Thymus (tissue), 11 donors: ENCODE data around the gene PGBD5. TPM values are rescaled to one million over a fixed set of nuclear protein-coding genes. Genes with fewer than 3 reads are reported as not detected.

Source experiments
- DNase-seq, 9 donors: peaks; one replicate each; pipeline ENCODE4 v3.0.0-alpha.2; 2013; ENCODE audit warnings: low spot score in 9 of 9, low read depth in 6 of 9, missing footprints in 1 of 9
- H3K27ac ChIP-seq, 2 donors: one replicate each; pipeline ENCODE4 v1.5.1; 2013; ENCODE audit warnings: control low read depth in 1 of 2, low read depth in 1 of 2, low read length in 1 of 2, mild to moderate bottlenecking in 1 of 2, moderate library complexity in 1 of 2
- H3K27me3 ChIP-seq, 2 donors: one replicate each; pipeline ENCODE4 v1.5.1; 2013; ENCODE audit warnings: low read length in 1 of 2; ENCODE audit not compliant: control insufficient read depth in 2 of 2, insufficient read depth in 1 of 2
- H3K36me3 ChIP-seq, 2 donors: one replicate each; pipeline ENCODE4 v1.5.1; 2013; ENCODE audit warnings: low read length in 1 of 2, mild to moderate bottlenecking in 1 of 2, moderate library complexity in 1 of 2; ENCODE audit not compliant: control insufficient read depth in 2 of 2, insufficient read depth in 2 of 2
- H3K4me1 ChIP-seq, 2 donors: one replicate each; pipeline ENCODE4 v1.5.1; 2013; ENCODE audit warnings: low read length in 2 of 2; ENCODE audit not compliant: control insufficient read depth in 2 of 2, insufficient read depth in 2 of 2
- H3K4me3 ChIP-seq, 2 donors: one replicate each; pipeline ENCODE4 v1.5.1; 2013; ENCODE audit warnings: low read length in 2 of 2, control low read depth in 1 of 2, mild to moderate bottlenecking in 1 of 2
- H3K9me3 ChIP-seq, 2 donors: one replicate each; pipeline ENCODE4 v1.5.1; 2013; ENCODE audit warnings: low read length in 1 of 2, mild to moderate bottlenecking in 1 of 2; ENCODE audit not compliant: control insufficient read depth in 2 of 2, insufficient read depth in 1 of 2
- WGBS: extraction: QIAGEN DNeasy Blood & Tissue Kit; methylation state at CpG from one replicate; pipeline ENCODE4 v1.1.7; 2013; 5-methylcytosine and 5-hydroxymethylcytosine counted together
- polyA plus RNA-seq: library from polyadenylated mRNA; stranded (reverse); fragments of 200-250 nt; gene quantifications from one replicate; pipeline ENCODE4 v1.2.3, GENCODE V29; 2013
- total RNA-seq: library from RNA; stranded (reverse); fragments of 120-200 nt; gene quantifications from one replicate; pipeline ENCODE4 v1.2.4, GENCODE V29; 2013
- donor health status: healthy.

The PGBD5 gene
- total and polyA plus RNA-seq, 2 donors: 2.1 to 4.4 TPM

- no peaks in the 10 kb centered on the region for H3K27me3 ChIP-seq
- H3K27ac ChIP-seq: no peak overlapping the region
- DNase-seq: no peak
- peaks cover 22 to 31% of the 10 kb centered on the region in 2 donors for H3K36me3 ChIP-seq
- no peak overlapping the region for H3K4me3 ChIP-seq
- 97% methylated on average over 10 of the region's 10 CpGs for WGBS
- H3K9me3 ChIP-seq: peaks cover 0 to 6% of the 10 kb centered on the region in 2 donors
- H3K4me1 ChIP-seq: peaks cover 19 to 24% of the 10 kb centered on the region in 2 donors
These were observed 141.2 kb downstream of the PGBD5 start for GRCh38 chr1:230284891-230285290.

DNA sequence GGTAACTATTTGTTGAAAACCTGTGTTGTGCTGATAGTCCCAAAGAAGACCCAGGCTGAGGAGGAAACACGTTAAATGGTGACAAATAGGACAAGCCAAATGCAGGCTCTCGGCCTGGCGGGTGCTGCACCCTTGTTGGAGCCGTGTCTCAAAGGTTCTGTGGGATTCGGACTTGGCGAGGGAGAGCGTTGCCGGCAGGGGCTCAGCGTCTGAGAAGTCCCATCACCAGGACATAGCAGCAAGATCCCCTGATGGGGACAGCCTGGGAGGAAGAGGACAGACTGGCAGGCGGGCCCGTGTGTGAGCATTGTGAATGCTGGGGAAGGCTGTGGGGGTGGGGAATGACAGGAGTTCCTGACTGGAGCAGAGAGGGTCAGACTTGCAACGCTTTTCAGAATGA, 142.5 kb downstream of the PGBD5 start:
- Histone ChIP-seq H3K27ac (no peak overlapping the region), H3K4me3 (no peak overlapping the region), H3K27me3 (no peaks in the 10 kb centered on the region), H3K36me3 (peaks cover 30 to 43% of the 10 kb centered on the region in 2 donors), H3K9me3 (peaks cover 0 to 9% of the 10 kb centered on the region in 2 donors), H3K4me1 (peaks cover 31 to 36% of the 10 kb centered on the region in 2 donors)
- DNase-seq: no peak
- WGBS: 97% methylated on average over 12 of the region's 12 CpGs

- peaks cover 44 to 52% of the 10 kb centered on the region in 2 donors for H3K4me1 ChIP-seq
- H3K27me3 ChIP-seq: no peaks in the 10 kb centered on the region
- WGBS: 46% methylated on average over 3 of the region's 3 CpGs
- no peak overlapping the region for H3K4me3 ChIP-seq
- H3K9me3 ChIP-seq: peaks cover 0 to 9% of the 10 kb centered on the region in 2 donors
- H3K36me3 ChIP-seq: peaks cover 30 to 56% of the 10 kb centered on the region in 2 donors
- H3K27ac ChIP-seq: no peak overlapping the region
- DNase-seq: no peak
These were observed 144.0 kb downstream of the PGBD5 start for GRCh38 chr1:230282157-230282556.

GRCh38 chr1:230281556-230281955, 144.6 kb downstream of the PGBD5 start:
- H3K36me3 ChIP-seq: peaks cover 31 to 59% of the 10 kb centered on the region in 2 donors
- H3K4me1 ChIP-seq: peaks cover 50 to 58% of the 10 kb centered on the region in 2 donors
- 93% methylated on average over 17 of the region's 17 CpGs for WGBS

GRCh38 chr1:230280906-230281413, 145.2 kb downstream of the PGBD5 start:
- peaks cover 55 to 63% of the 10 kb centered on the region in 2 donors for H3K4me1 ChIP-seq

More at GRCh38 chr1:230281556-230281955, 144.6 kb downstream of the PGBD5 start:
- no peaks in the 10 kb centered on the region for H3K27me3 ChIP-seq
- no peak for DNase-seq
- no peak overlapping the region for H3K4me3 ChIP-seq
- H3K9me3 ChIP-seq: peaks cover 0 to 9% of the 10 kb centered on the region in 2 donors
- H3K27ac ChIP-seq: peak overlapping the region in 1 of 2 donors; percentile 84

GRCh38 chr1:230280054-230280795, 145.9 kb downstream of the PGBD5 start:
- H3K27ac ChIP-seq: peak overlapping the region; percentile 33 to 84
- H3K27me3 ChIP-seq: no peaks in the 10 kb centered on the region
- H3K9me3 ChIP-seq: peaks cover 0 to 9% of the 10 kb centered on the region in 2 donors
- 82% methylated on average over 24 of the region's 24 CpGs for WGBS
- DNase-seq: no peak
- peaks cover 55 to 63% of the 10 kb centered on the region in 2 donors for H3K4me1 ChIP-seq
- H3K36me3 ChIP-seq: peaks cover 37 to 65% of the 10 kb centered on the region in 2 donors
- no peak overlapping the region for H3K4me3 ChIP-seq

More at GRCh38 chr1:230280906-230281413, 145.2 kb downstream of the PGBD5 start:
- H3K27ac ChIP-seq: peak overlapping the region; percentile 26 to 84
- H3K9me3 ChIP-seq: peaks cover 0 to 9% of the 10 kb centered on the region in 2 donors
- 33% methylated on average over 23 of the region's 23 CpGs for whole genome bisulfite sequencing
- H3K36me3 ChIP-seq: peaks cover 37 to 65% of the 10 kb centered on the region in 2 donors
- H3K27me3 ChIP-seq: no peaks in the 10 kb centered on the region
- peak in 2 of 9 donors; percentile 41 to 68 for DNase-seq
- no peak overlapping the region for H3K4me3 ChIP-seq

- Histone ChIP-seq H3K36me3 (peaks cover 33 to 61% of the 10 kb centered on the region in 2 donors), H3K4me1 (peaks cover 55 to 64% of the 10 kb centered on the region in 2 donors), H3K27ac (peak overlapping the region in 1 of 2 donors; percentile 84), H3K9me3 (peaks cover 0 to 9% of the 10 kb centered on the region in 2 donors), H3K27me3 (no peaks in the 10 kb centered on the region), H3K4me3 (no peak overlapping the region)
- peak in 2 of 9 donors; percentile 48 to 65 for DNase-seq
- 59% methylated on average over 24 of the region's 24 CpGs for WGBS
These were observed 146.6 kb downstream of the PGBD5 start for GRCh38 chr1:230279583-230279945.

- peaks cover 36 to 67% of the 10 kb centered on the region in 2 donors for H3K36me3 ChIP-seq
- peak in 2 of 9 donors; percentile 37 to 65 for DNase-seq
These were observed 147.1 kb downstream of the PGBD5 start for GRCh38 chr1:230278871-230279582.

More at GRCh38 chr1:230278871-230279582, 147.1 kb downstream of the PGBD5 start:
- H3K9me3 ChIP-seq: peaks cover 0 to 9% of the 10 kb centered on the region in 2 donors
- WGBS: 42% methylated on average over 20 of the region's 20 CpGs
- H3K27ac ChIP-seq: peak overlapping the region in 1 of 2 donors; percentile 84
- peaks cover 60 to 69% of the 10 kb centered on the region in 2 donors for H3K4me1 ChIP-seq
- H3K4me3 ChIP-seq: no peak overlapping the region
- H3K27me3 ChIP-seq: no peaks in the 10 kb centered on the region
